HG03342 (cell line): ENCODE data around the gene MAOB.

ENCODE experiments used
- ATAC-seq: cut with Tn5 transposase; IDR thresholded peaks from one replicate; pipeline ENCODE4 v1.9.1; 2021; ENCODE audit warnings: mild to moderate bottlenecking, moderate library complexity; ENCODE audit not compliant: unreplicated experiment

MAOB gene

GRCh38 chrX:43861750-43862149 is 20.5 kb downstream of the MAOB start:
- no peak for ATAC-seq

DNA sequence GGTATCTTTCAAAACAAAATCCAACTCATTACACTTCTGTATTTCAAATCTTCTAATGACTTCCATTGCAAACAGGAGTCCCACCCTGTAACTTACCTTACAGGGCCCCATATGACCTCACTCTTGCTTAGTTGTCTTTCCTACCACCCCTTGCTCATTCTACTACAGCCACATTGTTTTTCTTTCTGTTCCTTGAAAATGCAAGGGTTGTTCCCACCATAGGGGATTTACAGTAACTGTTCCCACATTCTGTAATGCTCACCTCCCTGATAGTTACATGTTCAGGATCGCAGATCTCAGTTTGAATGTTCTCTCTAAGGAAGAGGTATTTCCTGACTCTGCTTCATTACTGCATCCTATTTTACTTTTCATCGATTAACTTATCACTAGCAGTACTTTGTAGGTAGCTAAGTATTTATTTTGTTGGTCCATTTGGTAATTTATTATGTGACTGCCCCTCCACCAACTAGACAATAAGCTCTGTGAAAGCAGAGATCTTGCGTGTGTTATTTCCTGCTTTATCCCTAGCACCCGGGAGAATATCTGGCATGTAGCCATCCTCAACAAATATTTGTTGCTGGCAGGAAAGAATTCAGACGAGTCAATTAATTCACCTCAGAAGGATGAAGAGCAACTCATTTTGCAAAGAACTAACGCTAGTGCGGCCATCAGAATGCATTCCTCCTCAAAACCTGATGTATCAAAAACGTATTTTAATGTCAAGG is 21.4 kb downstream of the MAOB start:
- no peak for ATAC-seq

- ATAC-seq = no peak
Measured at GRCh38 chrX:43853225-43853828, 28.9 kb downstream of the MAOB start.

GRCh38 chrX:43850629-43851028 is 31.6 kb downstream of the MAOB start:
- no peak for ATAC-seq

DNA sequence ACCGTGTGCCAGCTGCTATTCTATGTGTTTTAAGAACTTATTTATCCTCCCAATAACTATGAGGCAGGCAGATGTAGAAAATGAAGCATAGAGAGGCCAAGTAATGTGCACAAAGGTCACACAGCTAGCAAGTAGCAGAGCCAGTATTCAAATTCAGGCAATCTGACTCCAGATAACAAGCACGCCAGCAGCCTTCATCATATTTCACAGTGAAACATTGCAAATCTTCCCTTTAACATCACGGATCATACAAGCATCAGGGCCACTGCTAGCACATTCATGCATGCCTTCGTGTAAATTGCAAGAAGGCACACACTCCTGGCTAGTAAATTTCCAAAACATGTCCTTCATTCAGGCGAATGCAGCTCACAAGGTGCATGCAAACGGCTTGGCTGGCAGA is 33.1 kb downstream of the MAOB start:
- no peak for ATAC-seq

DNA sequence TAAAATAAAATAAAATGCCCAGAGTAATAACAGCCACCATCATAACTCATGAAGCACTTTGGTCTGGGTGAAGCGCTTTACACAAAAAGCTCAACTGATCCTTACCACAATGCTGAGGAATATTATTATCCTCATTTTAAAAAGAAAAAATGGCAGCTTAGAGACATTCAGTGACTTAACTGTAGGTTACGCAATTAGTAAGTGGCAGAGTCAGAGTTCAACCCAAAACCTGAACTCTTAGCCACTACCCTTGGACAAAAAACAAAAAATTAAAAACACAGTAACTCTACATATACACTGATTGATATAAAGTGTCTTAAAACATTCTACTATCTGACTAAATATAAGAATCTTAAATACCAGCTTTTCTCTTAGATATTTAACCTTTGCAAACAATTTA is 34.9 kb downstream of the MAOB start:
- no peak for ATAC-seq

DNA sequence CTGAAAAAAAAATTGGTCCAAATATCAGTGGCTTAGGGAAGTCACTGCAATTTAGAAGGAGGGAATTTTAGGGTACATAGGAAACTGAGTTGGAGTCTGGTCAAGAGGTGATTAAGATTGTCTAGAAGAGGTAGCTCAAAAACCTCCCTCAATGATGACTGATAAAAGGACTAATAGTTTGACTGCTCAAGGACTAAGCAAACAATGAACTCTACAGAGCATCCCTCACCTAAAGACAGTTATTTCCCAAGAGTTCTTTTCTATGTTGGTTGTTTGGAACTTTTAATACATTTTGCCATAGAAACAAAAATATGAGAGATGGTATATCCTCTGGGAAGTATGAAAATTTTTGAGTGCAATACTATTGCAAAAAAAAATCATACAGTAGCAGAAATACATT is 35.7 kb downstream of the MAOB start:
- no peak for ATAC-seq

DNA sequence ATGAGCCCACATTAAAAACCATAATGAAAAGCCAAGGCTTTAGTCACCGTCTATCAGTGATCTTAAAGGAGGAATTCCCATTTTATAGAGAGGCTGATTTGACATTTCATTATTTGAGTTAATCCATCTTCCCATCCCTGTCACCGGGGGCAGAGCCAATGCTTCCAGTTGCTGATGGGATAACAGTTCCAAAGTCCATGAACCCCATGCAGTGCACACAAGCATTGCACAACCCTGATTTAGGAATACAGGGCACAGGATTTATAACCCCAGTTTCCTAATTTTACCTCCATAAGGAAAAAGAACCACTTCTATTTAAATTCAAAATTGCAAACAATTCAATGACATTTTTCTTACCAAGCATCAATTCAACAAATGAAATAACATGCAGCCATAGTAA is 36.5 kb downstream of the MAOB start:
- no peak for ATAC-seq

DNA sequence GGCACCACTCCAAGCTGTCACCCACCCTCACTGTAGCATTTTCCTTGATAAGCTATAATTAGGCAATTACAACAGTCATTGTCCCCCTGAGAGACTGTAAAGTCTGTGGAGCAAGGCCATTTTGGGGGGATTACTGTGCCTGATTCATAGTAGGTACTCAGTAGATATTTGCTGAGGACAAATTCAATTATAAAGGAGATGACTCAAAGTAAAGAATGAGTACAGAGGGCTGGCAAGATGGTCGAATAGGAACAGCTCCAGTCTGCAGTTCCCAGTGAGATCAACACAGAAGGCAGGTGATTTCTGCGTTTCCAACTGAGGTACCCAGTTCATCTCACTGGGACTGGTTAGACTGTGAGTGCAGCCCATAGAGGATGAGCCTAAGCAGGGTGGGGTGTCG is 42.0 kb downstream of the MAOB start:
- ATAC-seq = no peak

GRCh38 chrX:43836435-43837184 is 45.6 kb downstream of the MAOB start:
- ATAC-seq = no peak

DNA sequence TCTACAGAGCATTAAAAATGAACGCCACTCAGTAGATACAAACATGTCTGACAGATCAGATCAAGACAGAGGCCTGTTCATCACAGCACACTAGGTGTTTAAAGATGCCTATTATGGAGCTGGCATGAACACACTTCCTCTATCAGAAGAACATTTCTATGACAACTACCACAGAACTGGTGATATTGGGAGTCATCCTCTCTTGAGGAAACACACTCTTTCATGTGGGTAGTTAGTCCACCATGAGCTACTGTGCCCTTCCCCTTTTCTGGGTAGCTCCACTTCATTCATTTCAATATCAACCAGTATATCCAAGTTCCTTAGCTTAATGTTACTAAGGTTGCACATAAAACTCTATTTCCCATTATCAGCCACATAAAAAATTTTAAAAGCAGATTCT is 46.7 kb downstream of the MAOB start:
- no peak for ATAC-seq

GRCh38 chrX:43827791-43828190 is 54.5 kb downstream of the MAOB start:
- no peak for ATAC-seq

- no peak for ATAC-seq
Measured at GRCh38 chrX:43822014-43822413, 60.2 kb downstream of the MAOB start.

- no peak for ATAC-seq
Measured at GRCh38 chrX:43817444-43817843, 64.8 kb downstream of the MAOB start.

GRCh38 chrX:43815209-43815608 is 67.0 kb downstream of the MAOB start:
- no peak for ATAC-seq

GRCh38 chrX:43813898-43814297 is 68.4 kb downstream of the MAOB start:
- no peak for ATAC-seq

DNA sequence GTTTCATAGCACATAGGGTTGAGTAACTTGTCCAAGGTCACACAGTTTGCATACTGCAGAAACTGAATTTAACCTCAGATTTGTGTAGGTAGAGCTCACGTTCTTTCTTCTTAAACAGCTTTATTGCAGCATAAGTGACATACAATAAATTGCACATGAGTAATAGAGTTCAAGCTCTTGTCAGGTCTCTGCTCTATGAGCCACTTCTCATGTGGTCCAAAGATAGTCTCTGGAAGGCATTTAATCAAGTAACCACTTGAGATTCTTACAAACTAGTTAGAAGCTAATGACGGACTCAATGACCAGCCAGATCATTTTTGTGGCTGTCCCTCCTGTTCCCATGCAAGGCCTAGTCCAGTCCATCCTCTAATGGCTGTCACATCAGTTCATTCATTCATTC is 68.9 kb downstream of the MAOB start:
- no peak for ATAC-seq

DNA sequence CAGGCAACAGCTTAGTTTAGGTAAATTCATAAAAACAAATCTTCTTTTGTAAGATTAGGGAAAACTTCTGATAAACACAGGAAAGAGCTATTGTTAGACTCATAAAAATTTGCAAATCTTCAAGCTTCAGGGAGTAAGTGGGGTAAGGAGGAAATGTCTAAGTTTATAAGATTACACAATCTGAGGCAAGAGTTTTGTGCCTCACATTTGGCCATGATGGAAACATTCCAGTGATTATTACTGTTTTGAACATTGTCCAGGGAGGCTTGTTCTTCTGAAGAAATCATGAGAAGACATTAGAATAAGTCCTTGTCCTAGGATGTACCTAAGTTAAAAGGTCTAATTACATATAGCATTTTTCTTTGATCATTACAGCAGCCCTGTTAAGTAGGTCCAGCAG is 72.8 kb downstream of the MAOB start:
- no peak for ATAC-seq

DNA sequence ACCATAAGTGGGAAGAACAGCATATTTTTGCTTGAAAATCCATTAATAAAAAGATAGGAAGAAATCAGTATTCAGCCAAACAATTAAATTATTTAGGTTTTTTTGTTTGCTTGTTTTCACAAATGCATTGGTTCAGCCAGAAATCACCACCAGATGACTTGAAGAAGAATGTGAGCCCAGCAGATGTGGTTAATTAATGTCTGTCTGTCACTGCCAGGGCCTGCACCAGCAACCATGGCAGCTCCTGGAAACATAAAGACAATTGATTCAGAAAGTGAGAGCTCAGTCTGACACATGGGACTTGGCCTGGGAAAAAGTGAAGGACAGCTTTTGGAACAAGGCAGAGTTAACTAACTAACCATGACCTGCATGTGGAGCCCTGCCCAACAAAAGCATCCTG is 74.0 kb downstream of the MAOB start:
- no peak for ATAC-seq

DNA sequence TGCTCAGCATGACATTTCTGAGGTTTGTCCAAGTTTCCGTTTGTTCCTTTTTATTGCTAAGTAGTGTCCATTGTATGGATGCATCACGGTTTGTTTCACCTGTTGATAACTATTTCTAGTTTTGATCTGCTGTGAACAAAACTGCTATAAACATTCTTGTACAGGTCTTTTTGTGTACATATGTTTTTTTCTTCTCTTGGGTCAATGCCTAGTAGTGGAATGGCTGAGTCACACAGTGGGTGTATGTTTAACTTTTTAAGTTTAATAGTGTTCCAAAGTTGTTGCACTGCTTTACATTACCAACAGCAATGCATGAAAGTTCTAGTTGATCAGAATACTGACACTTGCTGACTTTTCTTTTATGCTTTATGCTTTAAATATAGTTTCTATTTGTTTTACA is 76.7 kb downstream of the MAOB start:
- ATAC-seq = no peak

DNA sequence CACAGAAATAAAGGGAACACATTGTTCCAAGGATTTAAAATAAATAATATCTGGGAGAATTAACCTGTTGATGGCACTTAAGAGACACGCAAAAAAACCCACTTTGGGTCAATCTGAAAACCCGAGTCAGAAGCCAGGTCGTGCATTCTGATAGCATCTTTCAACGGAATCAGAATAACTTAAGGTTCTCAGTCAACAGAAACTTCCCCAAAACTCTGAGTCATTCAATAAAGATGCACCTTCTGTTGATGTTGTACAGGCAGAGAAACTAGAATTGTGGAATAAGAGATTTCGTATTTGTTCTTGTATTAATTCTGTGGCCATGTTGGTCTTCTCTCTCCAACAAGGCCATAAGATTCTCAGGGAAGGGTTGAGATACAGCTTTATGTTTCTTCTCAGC is 78.2 kb downstream of the MAOB start:
- ATAC-seq = no peak

GRCh38 chrX:43785930-43786591 is 96.2 kb downstream of the MAOB start:
- ATAC-seq = no peak
